ENCODE results near the gene RFT1. TPM values are rescaled to one million over a fixed set of nuclear protein-coding genes. Genes with fewer than 3 reads are reported as not detected.

RFT1 gene
- total RNA-seq, 1 experiment from 2014 or later: 26.3 TPM

DNA sequence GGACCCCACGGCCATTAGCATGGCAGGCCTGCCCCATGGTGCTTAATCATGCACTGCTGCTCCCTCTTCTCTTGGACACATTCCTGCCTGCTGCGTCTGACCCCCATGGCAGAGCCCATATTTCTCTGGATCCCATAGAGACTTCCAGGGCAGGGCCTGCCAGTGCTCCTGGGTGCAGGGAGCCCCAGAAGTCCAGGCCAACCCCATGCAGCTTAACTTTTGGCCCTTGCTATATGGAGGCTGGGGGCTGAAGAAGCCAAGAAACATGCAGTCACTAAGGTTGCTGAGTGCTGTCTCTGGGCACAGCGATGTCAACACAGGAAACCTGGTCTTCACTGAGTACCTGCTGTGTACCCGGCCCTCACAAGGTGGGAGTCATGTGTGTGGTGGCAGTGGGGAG lies 19.5 kb upstream of the RFT1 start:
- ChIA-PET CTCF (interaction anchor here (0.9 kb wide), 1 partner anchor 11 kb away, joined by 4 read pairs; the partner anchor contains the start of gene PRKCD), POLR2A (no interaction called here)
- H3K27ac Mint-ChIP-seq: no peak overlapping the region
- ATAC-seq (no peak; the same call in 1 of the 2 replicates), DNase-seq (ENCODE audit: low spot score) (no peak)
- no peak for TF ChIP-seq TCF7 (CRISPR knock-in tag; IDR thresholded peaks at IDR 0.05; ENCODE audit: low read depth)
- TF ChIP-seq CREB1 (CRISPR knock-in tag; IDR thresholded peaks at IDR 0.05): no peak
- no peak for TF ChIP-seq ZNF396 (CRISPR knock-in tag; IDR thresholded peaks at IDR 0.05; ENCODE audit: borderline replicate concordance)
- TF ChIP-seq, protein P1, sequence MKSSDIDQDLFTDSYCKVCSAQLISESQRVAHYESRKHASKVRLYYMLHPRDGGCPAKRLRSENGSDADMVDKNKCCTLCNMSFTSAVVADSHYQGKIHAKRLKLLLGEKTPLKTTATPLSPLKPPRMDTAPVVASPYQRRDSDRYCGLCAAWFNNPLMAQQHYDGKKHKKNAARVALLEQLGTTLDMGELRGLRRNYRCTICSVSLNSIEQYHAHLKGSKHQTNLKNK (CRISPR knock-in tag; IDR thresholded peaks at IDR 0.05): no peak
- TF ChIP-seq, protein P2, sequence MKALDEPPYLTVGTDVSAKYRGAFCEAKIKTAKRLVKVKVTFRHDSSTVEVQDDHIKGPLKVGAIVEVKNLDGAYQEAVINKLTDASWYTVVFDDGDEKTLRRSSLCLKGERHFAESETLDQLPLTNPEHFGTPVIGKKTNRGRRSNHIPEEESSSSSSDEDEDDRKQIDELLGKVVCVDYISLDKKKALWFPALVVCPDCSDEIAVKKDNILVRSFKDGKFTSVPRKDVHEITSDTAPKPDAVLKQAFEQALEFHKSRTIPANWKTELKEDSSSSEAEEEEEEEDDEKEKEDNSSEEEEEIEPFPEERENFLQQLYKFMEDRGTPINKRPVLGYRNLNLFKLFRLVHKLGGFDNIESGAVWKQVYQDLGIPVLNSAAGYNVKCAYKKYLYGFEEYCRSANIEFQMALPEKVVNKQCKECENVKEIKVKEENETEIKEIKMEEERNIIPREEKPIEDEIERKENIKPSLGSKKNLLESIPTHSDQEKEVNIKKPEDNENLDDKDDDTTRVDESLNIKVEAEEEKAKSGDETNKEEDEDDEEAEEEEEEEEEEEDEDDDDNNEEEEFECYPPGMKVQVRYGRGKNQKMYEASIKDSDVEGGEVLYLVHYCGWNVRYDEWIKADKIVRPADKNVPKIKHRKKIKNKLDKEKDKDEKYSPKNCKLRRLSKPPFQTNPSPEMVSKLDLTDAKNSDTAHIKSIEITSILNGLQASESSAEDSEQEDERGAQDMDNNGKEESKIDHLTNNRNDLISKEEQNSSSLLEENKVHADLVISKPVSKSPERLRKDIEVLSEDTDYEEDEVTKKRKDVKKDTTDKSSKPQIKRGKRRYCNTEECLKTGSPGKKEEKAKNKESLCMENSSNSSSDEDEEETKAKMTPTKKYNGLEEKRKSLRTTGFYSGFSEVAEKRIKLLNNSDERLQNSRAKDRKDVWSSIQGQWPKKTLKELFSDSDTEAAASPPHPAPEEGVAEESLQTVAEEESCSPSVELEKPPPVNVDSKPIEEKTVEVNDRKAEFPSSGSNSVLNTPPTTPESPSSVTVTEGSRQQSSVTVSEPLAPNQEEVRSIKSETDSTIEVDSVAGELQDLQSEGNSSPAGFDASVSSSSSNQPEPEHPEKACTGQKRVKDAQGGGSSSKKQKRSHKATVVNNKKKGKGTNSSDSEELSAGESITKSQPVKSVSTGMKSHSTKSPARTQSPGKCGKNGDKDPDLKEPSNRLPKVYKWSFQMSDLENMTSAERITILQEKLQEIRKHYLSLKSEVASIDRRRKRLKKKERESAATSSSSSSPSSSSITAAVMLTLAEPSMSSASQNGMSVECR (CRISPR knock-in tag; IDR thresholded peaks at IDR 0.05; ENCODE audit: borderline replicate concordance): no peak
- H3K9me3 Mint-ChIP-seq: no peaks in the 10 kb centered on the region
- no peaks in the 10 kb centered on the region for H3K36me3 Mint-ChIP-seq
- H3K27me3 Mint-ChIP-seq (ENCODE audit: low read depth): no peaks in the 10 kb centered on the region
- no peak overlapping the region for H3K4me3 Mint-ChIP-seq
- no peaks in the 10 kb centered on the region for H3K4me1 Mint-ChIP-seq

GRCh38 chr3:53149006-53149690 lies 18.9 kb upstream of the RFT1 start:
- H3K9me3 Mint-ChIP-seq: no peaks in the 10 kb centered on the region
- ChIA-PET POLR2A (no interaction called here), CTCF (interaction anchor here (1.3 kb wide), 1 partner anchor 12 kb away, joined by 3 read pairs; the partner anchor contains the start of gene PRKCD)
- H3K27ac Mint-ChIP-seq: no peak overlapping the region
- H3K36me3 Mint-ChIP-seq: no peaks in the 10 kb centered on the region
- H3K4me3 Mint-ChIP-seq: no peak overlapping the region
- ATAC-seq (no peak; the same call in 1 of the 2 replicates), DNase-seq (ENCODE audit: low spot score) (no peak)
- no peaks in the 10 kb centered on the region for H3K27me3 Mint-ChIP-seq (ENCODE audit: low read depth)
- TF ChIP-seq ZNF425 (CRISPR knock-in tag; conservative IDR thresholded peaks at IDR 0.05) (no peak), MYBL2 (CRISPR knock-in tag; IDR thresholded peaks at IDR 0.05) (no peak)
- no peaks in the 10 kb centered on the region for H3K4me1 Mint-ChIP-seq

DNA sequence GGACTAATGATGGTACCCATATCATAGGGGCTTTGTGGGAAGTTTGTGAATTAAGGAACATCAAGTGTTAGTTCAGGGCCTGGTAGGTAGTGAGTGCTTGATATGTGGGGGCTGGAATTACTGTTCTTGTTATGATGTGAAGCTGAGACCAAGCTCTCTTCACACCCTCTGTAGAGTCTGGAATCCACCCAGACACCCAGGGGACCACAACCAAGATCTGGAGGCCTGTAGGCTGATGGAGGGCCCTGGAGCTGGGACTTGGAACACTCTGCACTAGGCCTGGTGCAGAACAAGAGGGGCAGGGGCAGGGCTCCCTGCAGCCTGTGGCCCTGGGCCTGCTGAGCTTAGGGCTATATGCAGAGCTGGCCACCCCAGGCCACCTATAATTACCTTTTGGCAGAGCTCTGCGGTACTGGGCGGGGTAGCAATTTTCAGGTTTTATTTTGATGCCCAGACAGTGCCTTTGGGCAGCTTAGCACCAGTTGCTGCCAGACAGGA lies 17.7 kb upstream of the RFT1 start:
- Mint-ChIP-seq H3K4me3 (no peak overlapping the region), H3K27ac (no peak overlapping the region), H3K27me3 (ENCODE audit: low read depth) (no peaks in the 10 kb centered on the region), H3K4me1 (no peaks in the 10 kb centered on the region), H3K9me3 (no peaks in the 10 kb centered on the region), H3K36me3 (no peaks in the 10 kb centered on the region)
- ChIA-PET POLR2A (interaction anchor here (0.7 kb wide), 1 partner anchor 48 kb away, joined by 3 read pairs; no protein-coding TSS in a partner anchor), CTCF (interaction anchor here (0.6 to 3.5 kb wide), 4 partner anchors 13 to 78 kb away, joined by 3 to 9 read pairs (median 3); partner anchors contain the start of gene PRKCD)
- ATAC-seq: no peak
- DNase-seq (ENCODE audit: low spot score): no peak
- TF ChIP-seq NR1H2 (CRISPR knock-in tag; IDR thresholded peaks at IDR 0.05) (no peak), ZNF232 (CRISPR knock-in tag; IDR thresholded peaks at IDR 0.05) (no peak), ELF4 (CRISPR knock-in tag; IDR thresholded peaks at IDR 0.05; ENCODE audit: low read depth) (no peak), SMAD4 (CRISPR knock-in tag; IDR thresholded peaks at IDR 0.05) (no peak), JUN (CRISPR knock-in tag; IDR thresholded peaks at IDR 0.05) (no peak), SP1 (CRISPR knock-in tag; conservative IDR thresholded peaks at IDR 0.05) (no peak), IRF1 (CRISPR knock-in tag; IDR thresholded peaks at IDR 0.05) (no peak), NR2C2 (CRISPR knock-in tag; IDR thresholded peaks at IDR 0.05) (no peak)
- TF ChIP-seq, protein P3, sequence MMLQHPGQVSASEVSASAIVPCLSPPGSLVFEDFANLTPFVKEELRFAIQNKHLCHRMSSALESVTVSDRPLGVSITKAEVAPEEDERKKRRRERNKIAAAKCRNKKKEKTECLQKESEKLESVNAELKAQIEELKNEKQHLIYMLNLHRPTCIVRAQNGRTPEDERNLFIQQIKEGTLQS (CRISPR knock-in tag; conservative IDR thresholded peaks at IDR 0.05): no peak
- TF ChIP-seq, protein P4, sequence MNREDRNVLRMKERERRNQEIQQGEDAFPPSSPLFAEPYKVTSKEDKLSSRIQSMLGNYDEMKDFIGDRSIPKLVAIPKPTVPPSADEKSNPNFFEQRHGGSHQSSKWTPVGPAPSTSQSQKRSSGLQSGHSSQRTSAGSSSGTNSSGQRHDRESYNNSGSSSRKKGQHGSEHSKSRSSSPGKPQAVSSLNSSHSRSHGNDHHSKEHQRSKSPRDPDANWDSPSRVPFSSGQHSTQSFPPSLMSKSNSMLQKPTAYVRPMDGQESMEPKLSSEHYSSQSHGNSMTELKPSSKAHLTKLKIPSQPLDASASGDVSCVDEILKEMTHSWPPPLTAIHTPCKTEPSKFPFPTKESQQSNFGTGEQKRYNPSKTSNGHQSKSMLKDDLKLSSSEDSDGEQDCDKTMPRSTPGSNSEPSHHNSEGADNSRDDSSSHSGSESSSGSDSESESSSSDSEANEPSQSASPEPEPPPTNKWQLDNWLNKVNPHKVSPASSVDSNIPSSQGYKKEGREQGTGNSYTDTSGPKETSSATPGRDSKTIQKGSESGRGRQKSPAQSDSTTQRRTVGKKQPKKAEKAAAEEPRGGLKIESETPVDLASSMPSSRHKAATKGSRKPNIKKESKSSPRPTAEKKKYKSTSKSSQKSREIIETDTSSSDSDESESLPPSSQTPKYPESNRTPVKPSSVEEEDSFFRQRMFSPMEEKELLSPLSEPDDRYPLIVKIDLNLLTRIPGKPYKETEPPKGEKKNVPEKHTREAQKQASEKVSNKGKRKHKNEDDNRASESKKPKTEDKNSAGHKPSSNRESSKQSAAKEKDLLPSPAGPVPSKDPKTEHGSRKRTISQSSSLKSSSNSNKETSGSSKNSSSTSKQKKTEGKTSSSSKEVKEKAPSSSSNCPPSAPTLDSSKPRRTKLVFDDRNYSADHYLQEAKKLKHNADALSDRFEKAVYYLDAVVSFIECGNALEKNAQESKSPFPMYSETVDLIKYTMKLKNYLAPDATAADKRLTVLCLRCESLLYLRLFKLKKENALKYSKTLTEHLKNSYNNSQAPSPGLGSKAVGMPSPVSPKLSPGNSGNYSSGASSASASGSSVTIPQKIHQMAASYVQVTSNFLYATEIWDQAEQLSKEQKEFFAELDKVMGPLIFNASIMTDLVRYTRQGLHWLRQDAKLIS (CRISPR knock-in tag; IDR thresholded peaks at IDR 0.05; ENCODE audit: borderline replicate concordance): no peak

Data from WTC11 (cell line).